Neuronal stem cell (in vitro differentiated cells): ENCODE results near the gene RAD23B.
"Not testable (repeated sequence)": the region's sequence is repeated elsewhere in the genome, so short reads cannot be mapped to it uniquely, and the experiment has no call there.

ENCODE experiments used
- DNase-seq: peaks from one replicate; pipeline ENCODE4 v3.0.0-alpha.2; 2013; ENCODE audit warnings: low spot score
- H2AFZ ChIP-seq: one replicate; pipeline ENCODE4 v1.6.1; 2013; ENCODE audit warnings: mild to moderate bottlenecking, low read length, inconsistent platforms
- H2AK5ac ChIP-seq: 2 replicates; pipeline ENCODE4 v1.6.1; 2013; ENCODE audit warnings: low read depth, mild to moderate bottlenecking, inconsistent platforms, low read length, moderate library complexity, mixed read lengths
- H2BK120ac ChIP-seq: 2 replicates; pipeline ENCODE4 v1.6.1; 2013; ENCODE audit warnings: low read depth, mild to moderate bottlenecking, inconsistent platforms, low read length, moderate library complexity, mixed read lengths
- H2BK12ac ChIP-seq: one replicate; pipeline ENCODE4 v1.6.1; 2013; ENCODE audit warnings: low read length, inconsistent platforms
- H2BK15ac ChIP-seq: 2 replicates; pipeline ENCODE4 v1.6.1; 2013; ENCODE audit warnings: mild to moderate bottlenecking, low read length, inconsistent platforms, mixed read lengths
- H2BK5ac ChIP-seq: one replicate; pipeline ENCODE4 v1.6.1; 2013; ENCODE audit warnings: inconsistent platforms, mild to moderate bottlenecking, low read length, moderate library complexity
- H3K14ac ChIP-seq: one replicate; pipeline ENCODE4 v1.6.1; 2013; ENCODE audit warnings: low read length, inconsistent platforms
- H3K18ac ChIP-seq: 2 replicates; pipeline ENCODE4 v1.6.1; 2013; ENCODE audit warnings: low read length, inconsistent platforms
- H3K23ac ChIP-seq: 2 replicates; pipeline ENCODE4 v1.6.1; 2013; ENCODE audit warnings: low read depth, mild to moderate bottlenecking, mixed read lengths, low read length, inconsistent platforms; ENCODE audit not compliant: poor library complexity
- H3K27ac ChIP-seq: replicated peaks from 3 replicates; pipeline ENCODE4 v1.5.1; 2013; ENCODE audit warnings: low read length, inconsistent platforms
- H3K27me3 ChIP-seq, 3 experiments: 2 replicates each; pipeline ENCODE4 v1.6.1; 2013; ENCODE audit warnings: low read length in 3 of 3, mild to moderate bottlenecking in 2 of 3, inconsistent platforms in 1 of 3, low read depth in 1 of 3, mixed read lengths in 1 of 3, moderate library complexity in 1 of 3; ENCODE audit not compliant: control insufficient read depth in 3 of 3, insufficient read depth in 3 of 3
- H3K36me3 ChIP-seq, 2 donors: replicated peaks in 1 of 2; 2 replicates each; pipeline ENCODE4 v1.6.1; 2013; ENCODE audit warnings: low read length in 2 of 2; ENCODE audit not compliant: control insufficient read depth in 2 of 2, insufficient read depth in 2 of 2
- H3K4ac ChIP-seq: 2 replicates; pipeline ENCODE4 v1.6.1; 2013; ENCODE audit warnings: inconsistent platforms, mild to moderate bottlenecking, low read length, moderate library complexity
- H3K4me1 ChIP-seq, 2 donors: 1 replicate in 1 of 2; 2 replicates in 1 of 2; pipeline ENCODE4 v1.6.1; 2013; ENCODE audit warnings: low read length in 2 of 2, low read depth in 1 of 2; ENCODE audit not compliant: control insufficient read depth in 2 of 2, insufficient read depth in 1 of 2
- H3K4me2 ChIP-seq: one replicate; pipeline ENCODE4 v1.6.1; 2013; ENCODE audit warnings: mild to moderate bottlenecking, low read length, inconsistent platforms; ENCODE audit not compliant: insufficient read depth, poor library complexity, severe bottlenecking
- H3K4me3 ChIP-seq, 2 donors: 2 replicates each; pipeline ENCODE4 v1.5.1; 2013; ENCODE audit warnings: low read length in 2 of 2, mild to moderate bottlenecking in 2 of 2, inconsistent platforms in 1 of 2, moderate library complexity in 1 of 2
- H3K79me1 ChIP-seq: one replicate; pipeline ENCODE4 v1.6.1; 2013; ENCODE audit warnings: low read depth, mild to moderate bottlenecking, inconsistent platforms, low read length, moderate library complexity
- H3K9ac ChIP-seq: one replicate; pipeline ENCODE4 v1.6.1; 2013; ENCODE audit warnings: mild to moderate bottlenecking, low read depth, low read length, inconsistent platforms; ENCODE audit not compliant: poor library complexity
- H3K9me3 ChIP-seq, 2 donors: replicated peaks in 1 of 2; 2 replicates each; pipeline versions ENCODE3 to v1.6.1; 2013; ENCODE audit warnings: low read length in 2 of 2, mild to moderate bottlenecking in 2 of 2, inconsistent platforms in 1 of 2, low read depth in 1 of 2, mixed read lengths in 1 of 2, moderate library complexity in 1 of 2; ENCODE audit not compliant: control insufficient read depth in 2 of 2, insufficient read depth in 1 of 2
- H4K8ac ChIP-seq: one replicate; pipeline ENCODE4 v1.6.1; 2013; ENCODE audit warnings: low read depth, mild to moderate bottlenecking, inconsistent platforms, low read length, moderate library complexity
- H4K91ac ChIP-seq: one replicate; pipeline ENCODE4 v1.6.1; 2013; ENCODE audit warnings: low read length, low read depth, mild to moderate bottlenecking, inconsistent platforms; ENCODE audit not compliant: poor library complexity
- whole genome bisulfite sequencing, 2 donors: extraction: QIAGEN DNeasy Blood & Tissue Kit; methylation state at CpG; one replicate each; pipeline ENCODE4 v1.1.7; 2013; ENCODE audit warnings: missing lambda C conversion rate in 2 of 2, mixed read lengths in 1 of 2; ENCODE audit not compliant: insufficient read length in 2 of 2, insufficient replicate concordance in 1 of 2; ENCODE audit errors: extremely low coverage in 2 of 2; 5-methylcytosine and 5-hydroxymethylcytosine counted together

The RAD23B gene

DNA sequence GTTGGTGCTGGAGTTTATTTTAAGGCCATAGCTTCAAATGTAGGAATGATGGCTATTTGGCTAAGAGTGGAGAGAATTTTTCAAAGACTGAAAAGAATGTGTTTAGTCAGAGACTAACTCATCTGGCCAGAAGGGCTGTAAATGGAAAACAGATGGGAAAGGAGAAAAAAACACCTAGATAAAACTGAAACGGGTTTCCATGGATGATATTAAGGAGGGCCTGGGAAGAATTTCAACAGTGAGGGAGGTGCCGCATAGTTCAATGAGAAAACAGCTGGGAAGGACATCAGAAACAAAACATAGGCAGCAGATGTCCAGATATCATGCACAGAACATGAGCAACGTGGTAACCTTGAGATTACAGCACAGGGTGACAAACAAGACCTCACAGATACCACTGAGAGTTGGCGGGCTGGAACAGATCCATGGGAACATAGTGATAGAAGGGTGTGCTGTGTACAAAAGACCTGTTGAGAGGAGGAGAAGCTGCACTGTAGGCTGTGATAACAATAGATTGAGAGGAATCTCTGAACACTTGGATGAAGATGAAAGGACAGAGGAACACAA lies 31.2 kb upstream of the RAD23B start:
- Histone ChIP-seq H3K9me3 (no peaks in the 10 kb centered on the region), H3K27ac (no peak overlapping the region), H4K8ac (no peak overlapping the region), H2AK5ac (no peak overlapping the region), H2BK5ac (no peak overlapping the region), H3K23ac (no peak overlapping the region), H3K18ac (no peak overlapping the region), H3K27me3 (no peaks in the 10 kb centered on the region), H3K79me1 (no peaks in the 10 kb centered on the region), H3K9ac (no peak overlapping the region), H3K4me1 (peaks cover 7 to 9% of the 10 kb centered on the region in 2 donors), H3K4ac (no peak overlapping the region), H3K36me3 (no peaks in the 10 kb centered on the region), H3K4me2 (no peak overlapping the region), H2AFZ (no peak overlapping the region), H2BK15ac (no peak overlapping the region), H4K91ac (no peak overlapping the region), H2BK12ac (no peak overlapping the region), H3K4me3 (no peak overlapping the region), H3K14ac (no peak overlapping the region), H2BK120ac (no peak overlapping the region)
- WGBS, 2 donors = no CpG with 5 or more reads among the region's 4 CpGs
- no peak for DNase-seq

DNA sequence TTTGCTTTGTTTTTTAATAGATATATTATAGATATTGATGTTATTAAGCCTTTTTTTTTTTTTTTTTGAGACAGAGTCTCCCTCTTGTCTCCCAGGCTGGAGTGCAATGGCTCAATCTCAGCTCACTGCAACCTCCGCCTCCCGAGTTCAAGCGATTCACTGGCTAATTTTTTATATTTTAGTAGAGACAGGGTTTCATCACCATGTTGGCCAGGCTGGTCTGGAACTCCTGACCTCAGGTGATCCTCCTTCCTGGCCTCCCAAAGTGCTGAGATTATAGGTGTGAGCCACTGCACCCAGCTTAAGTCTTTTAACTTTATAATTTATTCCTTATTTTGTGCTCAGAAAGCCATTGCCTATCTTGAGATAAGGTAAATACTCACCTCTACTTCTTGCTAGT lies 24.2 kb upstream of the RAD23B start:
- Histone ChIP-seq H2BK120ac (no peak overlapping the region), H3K4ac (no peak overlapping the region), H2BK12ac (no peak overlapping the region), H3K4me2 (no peak overlapping the region), H3K9me3 (no peaks in the 10 kb centered on the region), H3K9ac (no peak overlapping the region), H3K27ac (no peak overlapping the region), H3K14ac (no peak overlapping the region), H3K27me3 (peaks cover 0 to 4% (median 0%) of the 10 kb centered on the region in 3 experiments), H4K8ac (no peak overlapping the region), H4K91ac (no peak overlapping the region), H2BK5ac (no peak overlapping the region), H2AK5ac (no peak overlapping the region), H3K4me1 (peaks cover 4 to 8% of the 10 kb centered on the region in 2 donors), H3K79me1 (no peaks in the 10 kb centered on the region), H2AFZ (no peak overlapping the region), H3K36me3 (no peaks in the 10 kb centered on the region), H3K23ac (no peak overlapping the region), H3K4me3 (no peak overlapping the region), H2BK15ac (no peak overlapping the region), H3K18ac (no peak overlapping the region)
- no peak for DNase-seq
- no CpG with 5 or more reads among the region's 3 CpGs for WGBS, 2 donors

- not testable (repeated sequence) for H3K27ac ChIP-seq, H3K4ac ChIP-seq, H2BK120ac ChIP-seq, H2BK5ac ChIP-seq, H2BK12ac ChIP-seq, H3K9me3 ChIP-seq, H4K8ac ChIP-seq, H2AFZ ChIP-seq, H3K23ac ChIP-seq, H4K91ac ChIP-seq, H3K9ac ChIP-seq, H2AK5ac ChIP-seq, H3K4me3 ChIP-seq, H3K27me3 ChIP-seq, H3K79me1 ChIP-seq, H3K14ac ChIP-seq, H3K18ac ChIP-seq, H3K4me1 ChIP-seq, H3K36me3 ChIP-seq, H2BK15ac ChIP-seq, DNase-seq, H3K4me2 ChIP-seq
- WGBS, 2 donors = no CpG with 5 or more reads among the region's 13 CpGs
Measured at GRCh38 chr9:107259751-107260313, 23.2 kb upstream of the RAD23B start.

DNA sequence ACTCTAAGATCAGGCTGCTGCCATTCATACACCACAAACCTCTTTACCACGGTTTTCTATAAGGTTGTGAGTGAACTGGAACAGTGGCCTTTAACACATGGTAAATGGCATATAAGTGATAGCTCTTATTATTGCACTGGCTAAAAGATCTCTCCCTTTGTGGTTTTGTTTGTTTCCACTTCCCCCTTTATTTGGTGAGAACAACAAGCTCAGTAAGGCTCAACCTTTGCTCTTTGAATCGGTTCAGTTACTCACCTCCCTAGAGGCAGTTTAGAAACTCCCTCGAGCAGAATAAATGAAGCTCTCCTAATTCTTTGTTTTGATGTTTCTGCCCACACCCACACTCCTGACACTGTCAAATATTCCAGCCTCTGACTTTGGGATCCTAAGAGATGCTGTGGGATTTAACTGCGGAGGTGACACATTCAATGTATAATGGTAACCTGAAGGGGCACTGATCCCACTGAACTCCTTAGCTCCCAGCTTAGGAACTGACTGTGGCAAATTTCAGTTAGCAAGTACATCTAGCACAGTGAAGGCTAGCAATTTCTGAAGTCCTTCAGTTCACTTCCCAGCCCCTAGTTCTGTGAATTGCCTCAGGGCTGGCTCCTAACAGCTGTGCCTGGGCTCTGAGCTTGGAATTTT lies 22.5 kb upstream of the RAD23B start:
- Histone ChIP-seq H2AFZ (peak overlapping the region; percentile 39), H3K79me1 (no peaks in the 10 kb centered on the region), H3K4me1 (peaks cover 4 to 8% of the 10 kb centered on the region in 2 donors), H4K8ac (no peak overlapping the region), H2AK5ac (no peak overlapping the region), H3K27ac (no peak overlapping the region), H3K4me3 (no peak overlapping the region), H3K23ac (no peak overlapping the region), H3K36me3 (no peaks in the 10 kb centered on the region), H2BK15ac (no peak overlapping the region), H2BK12ac (no peak overlapping the region), H2BK120ac (no peak overlapping the region), H3K4ac (no peak overlapping the region), H4K91ac (no peak overlapping the region), H3K9ac (no peak overlapping the region), H3K9me3 (no peaks in the 10 kb centered on the region), H3K4me2 (no peak overlapping the region), H2BK5ac (no peak overlapping the region), H3K18ac (no peak overlapping the region), H3K14ac (no peak overlapping the region), H3K27me3 (peaks cover 0 to 4% (median 0%) of the 10 kb centered on the region in 3 experiments)
- no CpG with 5 or more reads among the region's 4 CpGs for WGBS, 2 donors
- DNase-seq = peak; percentile 49
